GM21360 (cell line): Measurements from ENCODE around the gene RPS2.
A peak's percentile ranks its signal among the peaks of the same experiment; 100 is the strongest.
"Not testable (repeated sequence)": the region's sequence is repeated elsewhere in the genome, so short reads cannot be mapped to it uniquely, and the experiment has no call there.

Experiments used
- ATAC-seq: cut with Tn5 transposase; IDR thresholded peaks from one replicate; pipeline ENCODE4 v1.9.1; 2021; ENCODE audit warnings: mild to moderate bottlenecking, moderate library complexity; ENCODE audit not compliant: unreplicated experiment

Gene RPS2

DNA sequence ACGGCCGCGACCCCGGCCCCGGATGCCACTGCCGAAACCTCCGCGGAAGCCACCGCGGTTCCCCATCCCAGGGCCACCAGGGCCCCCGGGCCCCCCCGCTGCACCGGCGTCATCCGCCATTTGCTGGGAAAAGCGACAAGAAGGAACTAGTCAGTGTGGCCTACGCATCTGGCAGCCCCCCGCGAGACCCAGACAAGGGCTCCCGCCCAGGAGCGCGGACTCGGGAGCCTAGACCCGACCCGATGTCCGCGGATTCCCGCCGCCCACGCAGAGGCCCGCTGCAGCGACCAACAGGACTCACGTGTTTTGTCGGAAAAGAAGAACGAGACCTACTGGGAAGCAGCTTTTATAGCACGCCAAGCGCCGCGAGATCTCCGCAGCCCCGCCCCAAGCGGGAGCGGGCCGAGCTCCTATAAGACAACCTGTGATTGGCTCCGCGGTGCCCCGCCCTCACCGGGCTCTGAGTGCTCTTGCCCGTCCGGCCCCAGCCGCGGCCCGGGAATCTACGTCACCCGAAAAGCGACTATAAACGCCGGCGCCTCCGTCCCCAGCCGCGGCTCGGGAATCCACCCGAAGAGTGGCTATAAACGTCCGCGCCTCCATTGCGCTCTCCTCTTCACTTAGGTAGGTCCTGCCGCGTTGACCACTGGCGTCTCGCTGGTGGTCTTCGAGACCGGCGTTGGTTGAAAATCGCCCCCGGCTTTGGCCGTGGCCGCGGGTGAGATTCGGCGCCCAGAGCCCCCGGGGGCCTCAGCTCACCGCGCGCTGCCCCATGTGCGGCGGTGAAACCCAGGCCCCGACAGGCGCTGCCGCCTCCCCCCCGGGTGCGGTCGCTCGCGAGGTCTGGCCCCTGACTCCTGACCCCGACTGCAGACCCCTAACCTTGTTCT lies at the start of gene RPS2:
Gene RPS2, minus strand, starts transcription at position 321 of the 890 bp plus-strand sequence. Its CDS starts 201 bp downstream, at position 120.
- ATAC-seq, result peak; percentile 73

- ATAC-seq, result no peak
Observed at GRCh38 chr16:2013527-2013926, 48.9 kb upstream of the RPS2 start.

GRCh38 chr16:2011726-2012125 lies 47.1 kb upstream of the RPS2 start:
- not testable (repeated sequence) for ATAC-seq

- peak; percentile 82 for ATAC-seq
Observed at GRCh38 chr16:2009791-2010510, 45.3 kb upstream of the RPS2 start, which contains the start of gene ZNF598. ZNF598 (minus strand) TSS chr16:2009821.

- peak; percentile 29 for ATAC-seq
Observed at GRCh38 chr16:2009164-2009711, 44.6 kb upstream of the RPS2 start.

- no peak for ATAC-seq
Observed at GRCh38 chr16:2008631-2009163, 44.1 kb upstream of the RPS2 start.

- ATAC-seq, result no peak
Observed at GRCh38 chr16:2008009-2008526, 43.4 kb upstream of the RPS2 start.

DNA sequence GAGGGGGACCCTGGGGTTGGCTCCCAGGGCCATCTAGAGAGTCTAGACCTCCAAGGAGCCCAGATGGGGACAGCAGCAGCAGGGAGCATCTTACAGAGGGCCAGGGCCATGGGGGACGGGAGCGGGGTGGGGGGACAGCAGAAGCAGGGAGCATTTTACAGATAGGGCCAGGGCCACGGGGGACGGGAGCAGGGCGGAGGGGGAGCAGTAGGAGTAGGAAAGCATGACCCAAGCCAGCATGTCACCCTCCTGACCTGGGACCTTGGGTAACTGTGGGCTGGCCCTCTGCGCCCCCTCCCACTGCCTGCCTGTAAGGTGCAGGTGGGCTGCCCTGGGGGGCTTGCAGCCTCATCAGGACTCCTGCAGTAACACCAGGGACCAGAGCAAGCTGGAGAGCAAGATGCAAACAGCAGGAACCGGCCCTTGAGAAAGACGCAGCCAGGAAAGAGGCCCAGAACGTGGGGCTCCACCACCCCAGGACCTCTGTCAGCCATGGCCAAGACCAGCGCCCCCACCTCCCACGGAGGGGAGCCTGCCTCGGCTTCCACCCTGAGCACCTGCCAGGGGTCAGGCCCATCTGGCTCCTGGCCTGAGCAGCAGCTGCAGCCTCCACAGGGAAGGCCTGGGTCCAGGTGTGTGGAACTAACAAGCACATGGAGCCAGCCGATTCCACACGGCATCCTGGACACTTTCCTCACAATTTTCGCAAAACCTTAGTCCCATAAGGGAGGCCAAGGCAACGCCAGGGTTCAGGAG lies 42.6 kb upstream of the RPS2 start:
- ATAC-seq, result no peak

DNA sequence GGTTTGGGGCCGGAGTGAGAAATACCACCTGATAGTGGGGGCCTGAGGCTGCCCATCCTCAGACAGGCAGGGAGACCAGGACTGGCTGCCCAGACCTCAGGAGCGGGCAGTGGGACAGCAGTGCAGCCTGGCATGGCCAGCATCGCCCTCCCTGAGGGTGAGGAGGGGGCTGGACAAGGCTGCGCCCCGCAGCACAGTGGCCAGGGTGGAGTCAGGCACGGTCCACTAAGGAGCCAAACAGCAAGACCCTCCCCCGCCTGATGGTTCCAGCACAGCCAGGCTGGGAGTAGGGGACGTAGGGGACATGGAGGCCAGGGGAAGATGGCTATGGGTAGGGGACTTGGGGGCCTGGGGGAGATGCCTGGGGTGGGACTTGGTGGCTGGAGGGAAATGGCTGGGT lies 41.7 kb upstream of the RPS2 start:
- ATAC-seq, result no peak

DNA sequence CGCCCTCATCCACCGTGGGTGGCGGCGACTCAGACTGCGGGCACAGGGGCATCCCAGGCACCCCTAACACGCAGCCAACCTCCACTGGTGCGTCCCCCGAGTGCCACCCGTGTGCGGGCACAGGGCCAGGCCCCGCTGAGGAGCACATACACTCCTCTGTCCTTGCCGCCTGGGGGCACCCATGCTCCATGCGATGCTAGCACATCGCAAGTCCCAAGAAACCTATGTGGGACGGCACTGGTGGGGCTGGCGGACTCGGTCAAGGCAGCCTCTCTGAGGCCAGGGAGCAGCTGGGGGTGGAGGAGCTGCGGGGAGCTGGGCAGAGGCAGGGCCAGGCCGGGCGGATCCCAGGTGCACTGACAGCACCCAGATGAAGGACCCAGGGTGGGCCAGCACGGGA lies 41.0 kb upstream of the RPS2 start:
- ATAC-seq, result no peak

DNA sequence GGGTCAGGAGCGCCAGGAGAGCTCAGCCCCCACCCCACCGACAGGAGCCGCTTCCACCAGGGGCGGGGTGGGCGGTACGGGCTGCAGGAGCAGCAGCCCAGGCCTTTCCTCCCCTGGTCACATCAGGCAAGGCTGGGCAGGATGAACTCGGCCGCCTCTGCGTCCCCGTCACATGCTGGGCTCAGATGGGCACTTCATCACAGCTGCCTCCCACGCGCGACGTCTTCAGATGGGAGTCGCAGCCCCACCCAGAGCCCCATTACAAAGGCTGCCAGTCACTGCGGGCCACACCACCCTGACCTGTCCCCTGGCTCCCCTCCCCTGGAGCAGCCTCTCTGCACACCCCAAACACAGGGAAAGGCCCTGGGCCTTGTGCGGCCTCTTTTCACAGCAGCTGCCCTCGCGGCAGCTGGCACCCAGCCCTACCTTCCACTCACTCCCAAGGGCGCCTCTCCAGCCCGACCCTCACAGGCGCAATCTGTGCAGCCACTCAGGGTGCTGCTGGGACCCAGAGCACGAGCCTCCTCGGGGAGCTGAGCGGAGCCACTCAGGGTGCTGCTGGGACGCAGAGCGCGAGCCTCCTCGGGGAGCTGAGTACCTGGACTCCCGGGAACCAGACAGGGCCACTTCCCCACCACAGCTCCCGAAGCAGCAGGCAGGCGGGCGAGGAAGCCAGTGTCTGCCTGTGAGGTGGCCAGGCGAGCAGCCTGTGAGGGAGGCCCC lies 40.3 kb upstream of the RPS2 start:
- no peak for ATAC-seq

DNA sequence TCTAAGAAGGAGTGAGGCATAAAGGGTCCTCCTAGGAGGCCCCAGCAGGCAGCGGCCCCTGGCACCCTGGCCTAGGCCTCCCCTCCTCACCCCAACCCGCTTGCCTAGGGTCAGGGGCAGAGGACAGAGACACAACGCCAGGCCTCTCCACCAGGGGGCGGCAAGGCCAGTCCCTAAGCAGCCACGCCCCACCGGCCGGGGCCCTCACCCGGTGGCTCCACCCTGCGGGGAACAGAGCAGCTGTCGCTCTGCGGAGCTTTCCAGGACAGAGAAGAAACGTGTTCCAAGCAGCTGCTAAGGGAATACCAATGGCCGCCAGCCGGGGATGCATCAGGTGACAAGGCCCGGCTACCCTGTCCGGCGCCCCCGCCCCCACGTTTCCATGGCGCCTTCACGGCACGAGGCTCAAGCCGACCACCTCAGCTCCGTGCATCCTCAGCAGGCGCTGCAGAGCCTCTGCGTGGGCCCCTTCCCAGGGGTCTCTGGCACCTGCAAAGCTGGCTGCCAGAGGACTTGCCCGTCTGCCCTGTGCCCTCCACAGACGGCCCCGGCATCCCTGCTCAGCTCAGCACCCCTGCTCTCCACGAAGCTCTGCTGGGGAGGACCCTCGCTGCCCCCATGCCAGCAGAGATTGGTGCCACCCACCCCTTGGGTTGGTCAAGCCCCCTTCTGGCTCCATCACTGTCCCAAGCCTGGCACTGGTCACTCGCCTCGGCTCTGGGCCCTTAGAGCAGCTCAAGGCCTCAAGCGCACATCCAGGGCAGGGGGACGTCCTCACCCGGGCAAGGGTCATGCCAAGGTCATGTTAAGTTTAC lies 39.4 kb upstream of the RPS2 start:
- ATAC-seq, result peak; percentile 60

DNA sequence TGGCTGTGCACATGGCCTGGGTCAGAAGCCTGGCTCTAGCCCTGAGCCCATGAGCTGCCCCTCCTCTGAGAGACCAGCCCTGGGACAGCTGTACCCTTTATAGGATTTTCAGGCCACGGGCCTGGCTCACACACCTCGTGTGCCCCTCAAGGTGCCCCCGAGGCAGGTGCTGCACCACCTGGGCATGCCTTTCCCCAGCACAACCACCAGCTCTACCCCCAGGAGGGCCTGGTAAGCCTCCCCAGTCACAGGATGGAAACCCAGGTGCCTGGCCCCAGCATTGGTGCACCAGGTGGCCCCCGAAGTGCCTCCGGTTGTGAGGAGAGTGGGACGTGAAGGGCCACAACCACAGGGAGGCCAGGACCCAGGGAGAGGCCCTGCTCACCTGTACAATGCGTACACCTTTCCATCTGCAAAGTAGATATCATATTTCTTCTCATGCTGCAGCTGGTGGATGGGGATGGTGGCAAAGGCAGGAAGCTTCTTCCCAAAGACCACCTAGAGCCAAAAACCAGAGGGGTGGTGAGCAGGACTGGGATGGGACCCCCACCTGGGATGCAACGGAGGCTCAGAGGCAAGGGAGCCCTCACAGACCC lies 38.7 kb upstream of the RPS2 start:
- ATAC-seq, result no peak

DNA sequence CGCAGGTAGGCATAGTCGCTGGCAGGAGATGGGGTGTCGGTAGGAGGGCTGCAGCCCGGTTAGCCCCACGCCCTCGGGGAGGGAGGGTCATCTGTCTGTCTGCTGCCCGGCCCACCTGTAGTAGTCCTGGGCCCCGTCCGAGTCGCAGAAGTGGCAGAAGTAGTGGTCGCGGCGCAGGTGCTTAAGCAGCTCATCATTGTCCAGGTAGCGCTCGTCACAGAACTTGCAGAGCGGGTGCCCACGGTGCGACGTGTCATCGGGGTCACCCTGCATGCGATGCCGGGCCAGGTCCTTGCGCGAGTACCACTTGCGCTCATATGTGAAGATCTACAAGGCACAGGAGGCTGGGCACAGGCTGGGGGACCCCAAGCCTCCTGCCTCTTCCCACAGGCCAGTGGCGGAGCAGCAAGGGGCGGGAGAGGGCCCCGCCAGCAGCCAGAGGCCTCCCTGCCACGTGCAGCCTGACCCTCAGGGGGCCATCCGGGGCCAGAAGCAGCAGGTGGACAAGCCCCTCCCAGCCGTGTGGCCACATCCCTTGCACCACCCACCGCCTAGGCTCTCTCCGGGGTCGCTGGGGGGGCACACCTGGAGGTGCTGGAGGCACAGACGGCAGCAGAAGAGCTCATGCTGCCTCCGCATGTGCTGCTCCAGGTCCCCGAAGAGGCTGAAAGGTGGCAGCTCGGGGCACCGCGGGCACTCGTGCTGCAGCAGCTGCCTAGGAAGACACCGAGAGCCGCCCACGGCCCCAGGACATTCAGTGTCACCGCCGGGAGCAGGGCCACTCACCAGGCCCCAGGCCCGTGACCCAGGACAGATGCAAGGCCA lies 38.0 kb upstream of the RPS2 start:
- ATAC-seq, result no peak

GRCh38 chr16:2001456-2002355 lies 37.1 kb upstream of the RPS2 start:
- ATAC-seq, result no peak

- no peak for ATAC-seq
Observed at GRCh38 chr16:2001035-2001434, 36.4 kb upstream of the RPS2 start.
